ENCODE data around the gene NLK.

Gene NLK

DNA sequence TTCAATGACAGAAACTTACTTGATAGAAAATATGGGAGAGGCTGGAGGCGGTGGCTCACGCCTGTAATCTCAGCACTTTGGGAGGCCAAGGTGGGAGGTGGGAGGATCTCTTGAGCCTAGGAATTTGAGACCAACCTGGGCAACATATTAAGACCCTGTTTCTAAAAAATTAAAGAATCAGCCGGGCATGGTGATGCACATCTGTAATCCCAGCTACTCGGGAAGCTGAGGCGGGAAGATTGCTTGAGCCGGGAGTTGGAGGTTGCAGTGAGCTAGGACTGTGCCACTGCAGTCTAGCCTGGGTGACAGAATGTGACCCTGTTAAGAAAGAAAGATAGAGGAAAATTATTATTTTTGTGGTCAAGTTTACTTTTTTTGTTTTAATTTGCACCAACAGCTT is 2.1 kb upstream of the NLK start:
- H3K4me3 ChIP-seq (ENCODE audit: low read depth in 1 of 2, low read length in 1 of 2): peak overlapping the region; percentile 74 to 93

DNA sequence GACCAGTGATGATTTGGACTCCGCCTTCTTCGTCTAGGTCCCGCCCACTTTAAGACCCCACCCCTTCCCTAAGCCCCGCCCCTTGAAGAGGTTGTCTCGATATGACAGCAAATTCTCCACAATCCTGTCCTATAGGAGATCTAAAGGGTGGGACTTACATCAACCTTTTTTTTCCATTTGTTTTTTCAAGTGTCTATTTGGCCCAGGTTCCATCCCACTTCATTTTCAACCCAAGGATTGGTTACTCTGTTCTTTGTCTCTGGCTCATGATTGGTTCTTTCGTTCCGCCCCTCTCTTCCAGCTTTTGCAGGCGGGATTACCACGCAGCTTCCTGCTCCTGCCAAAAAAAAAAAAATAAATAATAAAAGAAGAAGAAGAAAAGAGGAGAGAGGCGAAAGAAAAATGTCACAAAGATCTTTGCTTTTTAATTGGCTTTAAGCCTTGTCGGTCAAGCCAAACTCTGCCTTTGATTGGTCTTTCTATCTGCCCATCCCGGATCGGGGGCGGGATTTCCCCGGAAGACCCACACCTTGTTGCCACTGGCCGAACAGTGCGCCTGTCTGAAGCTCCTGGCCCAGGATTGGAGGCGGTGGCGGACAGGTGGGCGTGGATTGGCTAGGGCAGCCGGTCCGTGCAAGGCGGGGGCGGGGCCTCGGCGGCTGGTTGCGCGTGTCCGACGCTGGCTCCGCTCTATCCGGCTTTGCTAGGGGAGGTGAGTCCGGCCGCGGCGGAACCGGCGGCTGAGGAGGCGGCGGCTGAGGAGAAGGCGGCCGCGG is 1.2 kb upstream of the NLK start:
- peak overlapping the region; percentile 74 to 93 for H3K4me3 ChIP-seq (ENCODE audit: low read depth in 1 of 2, low read length in 1 of 2)
- peak overlapping the region; percentile 93 for H3K27ac ChIP-seq
- H3K9me3 ChIP-seq: no peaks in the 10 kb centered on the region
- peaks cover 30 to 33% of the 10 kb centered on the region in 2 experiments for H3K4me1 ChIP-seq (ENCODE audit: control insufficient read depth in 1 of 2, insufficient read depth in 1 of 2, low read depth in 1 of 2, low read length in 1 of 2)
- H3K36me3 ChIP-seq: no peaks in the 10 kb centered on the region
- peaks cover 11% of the 10 kb centered on the region for H3K27me3 ChIP-seq
- TF ChIP-seq, protein P1, sequence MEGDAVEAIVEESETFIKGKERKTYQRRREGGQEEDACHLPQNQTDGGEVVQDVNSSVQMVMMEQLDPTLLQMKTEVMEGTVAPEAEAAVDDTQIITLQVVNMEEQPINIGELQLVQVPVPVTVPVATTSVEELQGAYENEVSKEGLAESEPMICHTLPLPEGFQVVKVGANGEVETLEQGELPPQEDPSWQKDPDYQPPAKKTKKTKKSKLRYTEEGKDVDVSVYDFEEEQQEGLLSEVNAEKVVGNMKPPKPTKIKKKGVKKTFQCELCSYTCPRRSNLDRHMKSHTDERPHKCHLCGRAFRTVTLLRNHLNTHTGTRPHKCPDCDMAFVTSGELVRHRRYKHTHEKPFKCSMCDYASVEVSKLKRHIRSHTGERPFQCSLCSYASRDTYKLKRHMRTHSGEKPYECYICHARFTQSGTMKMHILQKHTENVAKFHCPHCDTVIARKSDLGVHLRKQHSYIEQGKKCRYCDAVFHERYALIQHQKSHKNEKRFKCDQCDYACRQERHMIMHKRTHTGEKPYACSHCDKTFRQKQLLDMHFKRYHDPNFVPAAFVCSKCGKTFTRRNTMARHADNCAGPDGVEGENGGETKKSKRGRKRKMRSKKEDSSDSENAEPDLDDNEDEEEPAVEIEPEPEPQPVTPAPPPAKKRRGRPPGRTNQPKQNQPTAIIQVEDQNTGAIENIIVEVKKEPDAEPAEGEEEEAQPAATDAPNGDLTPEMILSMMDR (IDR thresholded peaks at IDR 0.05): peak; percentile 26

More for the DNA sequence above, 2.1 kb upstream of the NLK start:
- Histone ChIP-seq H3K27me3 (peaks cover 11% of the 10 kb centered on the region), H3K9me3 (no peaks in the 10 kb centered on the region), H3K36me3 (no peaks in the 10 kb centered on the region), H3K4me1 (ENCODE audit: control insufficient read depth in 1 of 2, insufficient read depth in 1 of 2, low read depth in 1 of 2, low read length in 1 of 2) (peaks cover 30 to 31% of the 10 kb centered on the region in 2 experiments), H3K27ac (peak overlapping the region; percentile 93)
- TF ChIP-seq, protein P1 (IDR thresholded peaks at IDR 0.05): no peak

DNA sequence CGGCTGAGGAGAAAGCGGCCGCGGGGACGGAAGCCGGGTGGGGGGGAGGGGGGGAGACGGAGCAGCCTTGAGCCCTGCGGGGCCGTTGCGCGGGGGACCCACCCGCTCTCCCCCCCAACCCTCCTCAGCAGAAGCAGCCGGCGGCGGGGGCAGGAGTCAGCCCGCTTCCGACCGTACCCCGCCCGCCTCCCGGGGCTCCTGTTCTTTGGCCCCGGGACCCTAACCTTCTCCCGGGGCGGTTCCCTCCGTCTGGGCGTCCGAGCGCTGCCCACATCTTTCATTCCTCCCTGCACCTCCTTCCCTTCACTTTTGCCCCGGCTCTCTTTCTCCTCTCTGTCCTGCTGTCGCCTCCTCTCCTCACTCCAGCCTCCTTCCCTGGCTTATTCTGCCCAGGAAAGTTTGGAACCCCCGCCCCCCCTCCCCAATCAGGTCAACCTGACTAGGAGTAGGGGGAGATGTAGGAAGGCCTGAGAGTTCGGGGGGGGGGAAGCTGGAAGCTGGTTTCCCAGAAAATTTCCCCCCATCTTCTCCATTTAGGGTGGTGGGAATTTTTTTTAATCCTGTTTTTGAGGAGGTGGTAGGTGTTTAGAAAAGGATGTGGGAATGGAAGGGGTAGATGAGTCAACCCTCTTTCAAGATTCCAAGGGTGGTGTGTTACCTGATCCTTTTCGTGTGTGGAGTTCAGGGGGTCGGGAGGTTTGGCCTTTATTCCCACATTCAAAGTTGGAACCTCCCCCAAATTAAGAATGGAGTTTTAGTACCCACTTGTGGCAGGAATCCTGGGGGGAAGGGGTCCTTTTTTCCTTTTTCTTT is 427 bp upstream of the NLK start:
- Histone ChIP-seq H3K27me3 (peaks cover 11% of the 10 kb centered on the region), H3K4me1 (ENCODE audit: control insufficient read depth in 1 of 2, insufficient read depth in 1 of 2, low read depth in 1 of 2, low read length in 1 of 2) (peaks cover 30 to 38% of the 10 kb centered on the region in 2 experiments), H3K4me3 (ENCODE audit: low read depth in 1 of 2, low read length in 1 of 2) (peak overlapping the region; percentile 74 to 93), H3K27ac (peak overlapping the region; percentile 93), H3K36me3 (no peaks in the 10 kb centered on the region), H3K9me3 (no peaks in the 10 kb centered on the region)
- TF ChIP-seq, protein P1 (IDR thresholded peaks at IDR 0.05): no peak

DNA sequence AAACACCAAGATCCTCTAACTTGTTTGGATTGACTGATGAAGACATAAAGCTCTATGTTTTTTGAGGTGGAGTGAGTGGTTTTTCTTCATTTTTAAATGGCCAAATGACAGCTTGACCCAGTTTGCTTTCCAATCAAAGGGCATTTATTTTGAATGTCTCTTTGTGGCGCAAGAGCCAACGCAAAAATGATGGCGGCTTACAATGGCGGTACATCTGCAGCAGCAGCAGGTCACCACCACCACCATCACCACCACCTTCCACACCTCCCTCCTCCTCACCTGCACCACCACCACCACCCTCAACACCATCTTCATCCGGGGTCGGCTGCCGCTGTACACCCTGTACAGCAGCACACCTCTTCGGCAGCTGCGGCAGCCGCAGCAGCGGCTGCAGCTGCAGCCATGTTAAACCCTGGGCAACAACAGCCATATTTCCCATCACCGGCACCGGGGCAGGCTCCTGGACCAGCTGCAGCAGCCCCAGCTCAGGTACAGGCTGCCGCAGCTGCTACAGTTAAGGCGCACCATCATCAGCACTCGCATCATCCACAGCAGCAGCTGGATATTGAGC is 329 bp downstream of the NLK start:
- TF ChIP-seq, protein P1 (IDR thresholded peaks at IDR 0.05): no peak
- Histone ChIP-seq H3K4me1 (ENCODE audit: control insufficient read depth in 1 of 2, insufficient read depth in 1 of 2, low read depth in 1 of 2, low read length in 1 of 2) (peaks cover 30 to 38% of the 10 kb centered on the region in 2 experiments), H3K27me3 (peaks cover 11% of the 10 kb centered on the region), H3K27ac (no peak overlapping the region), H3K9me3 (no peaks in the 10 kb centered on the region), H3K36me3 (no peaks in the 10 kb centered on the region), H3K4me3 (ENCODE audit: low read depth in 1 of 2, low read length in 1 of 2) (peak overlapping the region; percentile 74 to 93)

DNA sequence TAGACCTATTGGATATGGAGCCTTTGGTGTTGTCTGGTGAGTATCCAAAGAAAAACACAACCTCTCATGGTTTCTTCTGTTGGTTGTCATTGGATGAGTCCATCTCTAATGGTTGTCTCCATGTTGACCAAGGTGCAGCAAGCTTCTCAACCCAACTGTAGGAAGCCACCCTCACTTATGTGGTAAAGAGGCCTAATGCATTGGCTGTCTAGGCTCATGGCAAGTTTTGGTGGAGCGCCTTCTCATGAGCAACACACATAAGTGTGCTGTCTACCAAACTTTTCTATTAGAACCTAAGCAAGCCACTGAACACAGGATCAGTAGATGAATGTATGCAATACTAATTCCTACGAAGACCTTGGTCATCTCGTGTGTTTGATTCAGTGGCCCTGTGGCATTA is 819 bp downstream of the NLK start:
- Histone ChIP-seq H3K27ac (no peak overlapping the region), H3K36me3 (no peaks in the 10 kb centered on the region), H3K4me3 (ENCODE audit: low read depth in 1 of 2, low read length in 1 of 2) (no peak overlapping the region), H3K4me1 (ENCODE audit: control insufficient read depth in 1 of 2, insufficient read depth in 1 of 2, low read depth in 1 of 2, low read length in 1 of 2) (peaks cover 30 to 38% of the 10 kb centered on the region in 2 experiments), H3K9me3 (no peaks in the 10 kb centered on the region), H3K27me3 (peaks cover 11% of the 10 kb centered on the region)
- TF ChIP-seq, protein P1 (IDR thresholded peaks at IDR 0.05): no peak
